ENCODE results near the gene UGCG.

GRCh38 chr9:111943200-111943599 lies 46.6 kb downstream of the UGCG start:
- TF ChIP-seq POLR2A (IDR thresholded peaks at IDR 0.05; ENCODE audit: extremely low read depth, insufficient read length) (no peak), CTCF (IDR thresholded peaks at IDR 0.05; ENCODE audit: low read depth, low read length) (no peak), MYC (IDR thresholded peaks at IDR 0.05; ENCODE audit: low read depth, low read length) (no peak)
- TF ChIP-seq, protein P1, sequence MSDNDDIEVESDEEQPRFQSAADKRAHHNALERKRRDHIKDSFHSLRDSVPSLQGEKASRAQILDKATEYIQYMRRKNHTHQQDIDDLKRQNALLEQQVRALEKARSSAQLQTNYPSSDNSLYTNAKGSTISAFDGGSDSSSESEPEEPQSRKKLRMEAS (IDR thresholded peaks at IDR 0.05; ENCODE audit: low read depth, low read length) = no peak

Data from NB4 (cell line).